GM23338 (cell line): ENCODE results near the gene KCNK5. TPM values are rescaled to one million over a fixed set of nuclear protein-coding genes. Genes with fewer than 3 reads are reported as not detected.

Experiments used
- ATAC-seq: fragments of 200-7000 bp; cut with Tn5 transposase; 3 replicates; pipeline ENCODE4 v1.9.1; 2020
- DNase-seq: peaks from one replicate; pipeline ENCODE4 v3.0.0-alpha.2; 2015; ENCODE audit warnings: low spot score
- H2AFZ ChIP-seq: fragments of 200-600 bp; sonication (generic); 2 replicates; pipeline ENCODE4 v1.8.0; 2016; ENCODE audit warnings: antibody characterized with exemption, mild to moderate bottlenecking, moderate library complexity
- H3F3A ChIP-seq: fragments of 200-600 bp; sonication (generic); replicated peaks from 2 replicates; pipeline ENCODE4 v1.8.0; 2017; ENCODE audit warnings: antibody characterized with exemption, mixed run types, low read depth
- H3K27ac ChIP-seq: fragments of 200-600 bp; sonication (generic); 2 replicates; pipeline ENCODE4 v1.6.1; 2016; ENCODE audit warnings: low read depth
- H3K27me3 ChIP-seq: fragments of 200-600 bp; sonication (generic); 2 replicates; pipeline ENCODE4 v1.8.0; 2016; ENCODE audit warnings: mild to moderate bottlenecking, mixed run types, moderate library complexity; ENCODE audit not compliant: insufficient read depth
- H3K36me3 ChIP-seq: fragments of 200-600 bp; sonication (generic); 2 replicates; pipeline ENCODE4 v1.8.0; 2016; ENCODE audit warnings: mild to moderate bottlenecking; ENCODE audit not compliant: insufficient read depth
- H3K4me1 ChIP-seq: fragments of 200-600 bp; sonication (generic); 2 replicates; pipeline ENCODE4 v1.8.0; 2016; ENCODE audit warnings: mild to moderate bottlenecking, moderate library complexity; ENCODE audit not compliant: insufficient read depth
- H3K4me2 ChIP-seq: fragments of 200-600 bp; sonication (generic); 2 replicates; pipeline ENCODE4 v1.7.1; 2017; ENCODE audit warnings: mixed run types
- H3K4me3 ChIP-seq: fragments of 200-600 bp; sonication (generic); 2 replicates; pipeline ENCODE4 v1.6.1; 2016; ENCODE audit warnings: mixed run types
- H3K79me2 ChIP-seq: fragments of 200-600 bp; sonication (generic); replicated peaks from 2 replicates; pipeline ENCODE4 v1.8.0; 2017; ENCODE audit warnings: mild to moderate bottlenecking; ENCODE audit not compliant: insufficient read depth
- H3K9me2 ChIP-seq: fragments of 200-600 bp; sonication (generic); 2 replicates; pipeline ENCODE4 v1.8.0; 2017; ENCODE audit not compliant: insufficient read depth
- H4K20me1 ChIP-seq: fragments of 200-600 bp; sonication (generic); replicated peaks from 2 replicates; pipeline ENCODE4 v1.8.0; 2017; ENCODE audit warnings: mild to moderate bottlenecking; ENCODE audit not compliant: insufficient read depth
- H3K27ac Mint-ChIP-seq: 2 replicates; pipeline ENCODE4 v1.8.0; 2020; ENCODE audit warnings: inconsistent platforms, mild to moderate bottlenecking, moderate library complexity, mixed read lengths
- H3K27me3 Mint-ChIP-seq: 3 replicates; pipeline ENCODE4 v1.8.0; 2022; ENCODE audit warnings: low read depth, mild to moderate bottlenecking, moderate library complexity, mixed read lengths, inconsistent platforms; ENCODE audit not compliant: insufficient read depth, poor library complexity
- H3K36me3 Mint-ChIP-seq: 3 replicates; pipeline ENCODE4 v1.8.0; 2021; ENCODE audit warnings: low read depth, mild to moderate bottlenecking, inconsistent platforms, moderate library complexity, mixed read lengths
- H3K4me1 Mint-ChIP-seq: 3 replicates; pipeline ENCODE4 v1.8.0; 2020; ENCODE audit warnings: mild to moderate bottlenecking, inconsistent platforms, mixed read lengths
- H3K4me3 Mint-ChIP-seq: 3 replicates; pipeline ENCODE4 v1.8.0; 2021; ENCODE audit warnings: moderate library complexity, mild to moderate bottlenecking, inconsistent platforms, mixed read lengths
- H3K9me3 Mint-ChIP-seq: 3 replicates; pipeline ENCODE4 v1.8.0; 2020; ENCODE audit warnings: moderate library complexity, mild to moderate bottlenecking, inconsistent platforms, mixed read lengths
- CREB1 ChIP-seq: fragments of 250-450 bp; sonication (Bioruptor Pico); IDR thresholded peaks from 2 replicates; pipeline ENCODE4 v1.5.0; 2020; ENCODE audit warnings: low read depth, mild to moderate bottlenecking, moderate library complexity
- EZH2 ChIP-seq: fragments of 200-600 bp; sonication (generic); IDR thresholded peaks from one replicate; pipeline ENCODE4 v1.8.0; 2017; ENCODE audit warnings: antibody characterized with exemption, mild to moderate bottlenecking, low read depth; ENCODE audit not compliant: unreplicated experiment
- EZH2phosphoT487 ChIP-seq: fragments of 200-600 bp; sonication (generic); IDR thresholded peaks from one replicate; pipeline ENCODE4 v1.8.1; 2018; ENCODE audit warnings: antibody characterized with exemption; ENCODE audit not compliant: unreplicated experiment
- NANOG ChIP-seq: IDR thresholded peaks from 2 replicates; pipeline ENCODE4 v1.6.1; 2016; ENCODE audit warnings: antibody characterized with exemption, borderline replicate concordance
- REST ChIP-seq: IDR thresholded peaks from one replicate; pipeline ENCODE4 v1.6.1; 2018; ENCODE audit warnings: antibody characterized with exemption; ENCODE audit not compliant: unreplicated experiment
- STAT1 ChIP-seq: IDR thresholded peaks from one replicate; pipeline ENCODE4 v1.6.1; 2016; ENCODE audit warnings: antibody characterized with exemption; ENCODE audit not compliant: unreplicated experiment
- ZNF331 ChIP-seq: fragments of 250-450 bp; sonication (Bioruptor Pico); IDR thresholded peaks from 2 replicates; pipeline ENCODE4 v1.5.0; 2020; ENCODE audit warnings: low read depth, mild to moderate bottlenecking, moderate library complexity
- polyA plus RNA-seq: library from polyadenylated mRNA; unstranded; fragments of >200 nt; fragmentation: Nextera tagmentation; extraction: Ambion mirVana; gene quantifications from 2 replicates; pipeline ENCODE4 v1.2.1, GENCODE V29; 2016
- total RNA-seq: library from RNA; depleted of rRNA; stranded (reverse); fragments of >200 nt; shearing (Covaris generic); gene quantifications from 2 replicates; pipeline ENCODE4 v1.2.3, GENCODE V29; 2014
- TF ChIP-seq, protein P1 (sequence below): IDR thresholded peaks from 2 replicates; pipeline ENCODE4 v1.6.1; 2016; ENCODE audit warnings: antibody characterized with exemption

KCNK5 gene
- total and polyA plus RNA-seq, 2 experiments from 2014 or later: 9.5 to 57.4 TPM

GRCh38 chr6:39191236-39191930, 37.9 kb downstream of the KCNK5 start (continued):
- TF ChIP-seq, protein P1, sequence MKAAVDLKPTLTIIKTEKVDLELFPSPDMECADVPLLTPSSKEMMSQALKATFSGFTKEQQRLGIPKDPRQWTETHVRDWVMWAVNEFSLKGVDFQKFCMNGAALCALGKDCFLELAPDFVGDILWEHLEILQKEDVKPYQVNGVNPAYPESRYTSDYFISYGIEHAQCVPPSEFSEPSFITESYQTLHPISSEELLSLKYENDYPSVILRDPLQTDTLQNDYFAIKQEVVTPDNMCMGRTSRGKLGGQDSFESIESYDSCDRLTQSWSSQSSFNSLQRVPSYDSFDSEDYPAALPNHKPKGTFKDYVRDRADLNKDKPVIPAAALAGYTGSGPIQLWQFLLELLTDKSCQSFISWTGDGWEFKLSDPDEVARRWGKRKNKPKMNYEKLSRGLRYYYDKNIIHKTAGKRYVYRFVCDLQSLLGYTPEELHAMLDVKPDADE: no peak
- TF ChIP-seq NANOG (no peak), STAT1 (no peak), EZH2 (no peak), EZH2phosphoT487 (no peak), REST (no peak), ZNF331 (CRISPR knock-in tag) (no peak)

DNA sequence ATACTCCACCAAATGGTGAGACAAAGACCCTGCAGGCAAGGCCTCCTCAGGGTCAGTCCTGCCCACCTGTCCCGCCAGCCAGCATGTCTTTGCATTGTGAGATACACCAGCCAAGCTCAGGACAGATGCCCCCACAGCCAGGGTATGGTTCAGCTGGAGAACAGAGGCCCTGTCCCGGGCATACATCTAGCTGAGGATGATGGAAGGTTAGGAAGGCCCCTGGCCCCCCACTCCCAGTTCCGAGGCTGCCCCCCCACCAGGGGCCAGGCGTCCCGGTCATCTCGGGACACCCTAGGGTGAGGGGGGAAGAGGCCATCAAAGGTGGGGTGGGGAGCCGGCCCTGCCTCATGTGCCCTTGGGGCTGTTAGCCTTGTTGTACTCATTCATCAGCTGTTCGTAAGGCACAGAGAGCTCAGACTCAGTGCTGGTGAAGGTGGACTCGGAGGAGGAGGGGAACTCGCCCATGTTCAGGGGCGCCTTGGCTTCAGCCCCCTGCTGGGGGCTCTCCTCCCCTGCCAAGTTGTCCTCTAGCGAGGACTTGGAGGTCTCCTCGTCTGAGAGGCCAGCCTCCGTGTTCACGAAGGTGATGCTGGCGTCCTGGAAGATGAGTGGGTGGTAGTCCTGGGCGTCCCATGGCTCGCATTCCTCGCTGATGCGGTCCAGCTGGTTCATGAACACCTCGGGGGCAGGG, 38.6 kb downstream of the KCNK5 start:
- Mint-ChIP-seq H3K4me3 (no peak overlapping the region), H3K9me3 (no peaks in the 10 kb centered on the region), H3K27ac (0 out of 2 replicates have a peak overlapping the region, but pooled peaks have one; percentile 27), H3K4me1 (peaks cover 15% of the 10 kb centered on the region; the same call in 2 of the 3 replicates), H3K27me3 (peaks cover 16% of the 10 kb centered on the region), H3K36me3 (peaks cover 92% of the 10 kb centered on the region)
- Histone ChIP-seq H3K4me3 (no peak overlapping the region), H2AFZ (no peak overlapping the region), H3K9me2 (no peaks in the 10 kb centered on the region), H3K4me1 (0 out of 2 replicates have a peak, but pooled peaks cover 4% of the 10 kb centered on the region), H3K27ac (no peak overlapping the region), H3K36me3 (peaks cover 20% of the 10 kb centered on the region), H3K27me3 (no peaks in the 10 kb centered on the region), H3F3A (0 out of 2 replicates have a peak, but pooled peaks cover 8% of the 10 kb centered on the region), H4K20me1 (peaks cover 10% of the 10 kb centered on the region), H3K4me2 (no peak overlapping the region), H3K79me2 (peaks cover 7% of the 10 kb centered on the region)
- ATAC-seq: no peak; the same call in 1 of the 3 replicates
- DNase-seq: no peak
- TF ChIP-seq CREB1 (CRISPR knock-in tag) (no peak), ZNF331 (CRISPR knock-in tag) (no peak), REST (no peak), STAT1 (no peak)
